B cell (primary cell): ENCODE measurements around the gene TMEM185B.

Experiments used
- CTCF ChIP-seq: fragments of 200-600 bp; IDR thresholded peaks from one replicate; pipeline ENCODE4 v1.8.0; 2022; ENCODE audit warnings: antibody characterized with exemption, mild to moderate bottlenecking
- EZH2 ChIP-seq: IDR thresholded peaks from 2 replicates; pipeline ENCODE4 v1.6.1; 2012; ENCODE audit warnings: borderline replicate concordance, low read depth, mild to moderate bottlenecking, moderate library complexity, low read length; ENCODE audit not compliant: insufficient read depth, poor library complexity, severe bottlenecking

DNA sequence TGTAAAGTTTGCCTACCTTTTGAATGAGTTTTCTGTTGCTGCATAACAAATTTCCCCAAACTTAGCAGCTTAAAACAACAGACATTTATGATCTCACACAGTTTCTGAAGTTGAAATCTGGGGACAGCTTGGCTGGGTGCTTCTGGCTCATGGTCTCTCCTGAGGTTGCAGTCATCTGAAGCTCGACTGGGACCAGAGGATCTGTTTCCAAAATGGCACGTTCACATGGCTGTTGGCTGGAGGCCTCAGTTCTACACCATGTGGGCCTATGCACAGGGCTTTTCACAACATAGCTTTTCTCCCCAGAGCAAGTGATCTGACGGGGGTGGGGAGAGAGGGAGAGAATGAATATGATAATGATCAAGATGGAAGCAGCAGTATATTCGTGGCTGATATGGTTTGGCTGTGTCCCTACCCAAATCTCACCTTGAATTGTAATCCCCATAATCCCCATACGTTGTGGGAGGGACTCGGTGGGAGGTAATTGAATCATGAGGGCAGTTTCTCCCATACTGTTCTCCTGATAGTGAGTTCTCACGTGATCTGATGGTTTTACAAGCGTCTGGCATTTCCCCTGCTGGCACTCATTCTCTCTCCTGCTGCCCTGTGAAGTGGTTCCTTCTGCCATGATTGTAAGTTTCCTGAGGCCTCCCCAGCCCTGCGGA is 32.9 kb upstream of the TMEM185B start:
- TF ChIP-seq CTCF (no peak), EZH2 (no peak)
